ENCODE results near the gene C20orf202. TPM values are rescaled to one million over a fixed set of nuclear protein-coding genes. Genes with fewer than 3 reads are reported as not detected.
A peak's percentile ranks its signal among the peaks of the same experiment; 100 is the strongest.

C20orf202 gene
- total RNA-seq, 6 donors from 2014 or later = 0.55 to 1.7 (median 0.86) TPM; not detected in 2

- Histone ChIP-seq H3K36me3 (no peaks in the 10 kb centered on the region), H3K4me3 (no peak overlapping the region), H3K9me3 (no peaks in the 10 kb centered on the region), H3K4me1 (peaks cover 0 to 11% (median 11%) of the 10 kb centered on the region in 4 donors), H3K27me3 (no peaks in the 10 kb centered on the region), H3K27ac (peak overlapping the region; percentile 3 to 69 (median 50))
- 32 to 69% methylated on average over 5 of the region's 5 CpGs for WGBS, 2 donors
- ATAC-seq (ENCODE audit: low FRiP score in 2 of 2) (peak in 1 of 2 donors; percentile 61), DNase-seq (no peak)
- TF ChIP-seq EP300 (IDR thresholded peaks at IDR 0.05) (no peak), CTCF (IDR thresholded peaks at IDR 0.05) (peak in 1 of 6 experiments; percentile 17)
These were observed 859 bp downstream of the C20orf202 start for GRCh38 chr20:1204113-1204512.

DNA sequence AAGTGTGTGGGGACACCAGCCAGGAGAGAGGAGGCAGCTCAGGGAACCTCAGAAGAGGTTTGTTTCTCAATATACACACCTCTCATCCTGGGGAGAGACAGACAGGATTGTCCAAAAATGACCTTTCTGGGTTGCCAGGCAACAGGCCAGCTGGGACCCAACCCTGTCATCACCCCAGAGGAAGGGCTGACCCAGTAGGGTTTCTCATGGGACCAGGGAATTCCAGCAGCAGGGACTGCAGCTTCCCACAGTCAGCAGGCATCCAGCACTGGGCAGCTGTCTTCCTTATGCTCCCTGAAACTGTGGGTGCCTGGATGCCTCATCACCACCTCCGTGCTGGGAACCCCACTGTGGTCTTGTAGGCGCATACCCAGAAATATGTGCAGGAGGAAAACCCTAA, 1.3 kb downstream of the C20orf202 start:
- whole genome bisulfite sequencing, 2 donors = 68 to 79% methylated on average over 2 of the region's 2 CpGs
- TF ChIP-seq EP300 (IDR thresholded peaks at IDR 0.05) = peak in 2 of 4 donors; percentile 7 to 43
- peak in 1 of 4 donors; percentile 1 for TF ChIP-seq POLR2A (IDR thresholded peaks at IDR 0.05)
- TF ChIP-seq POLR2AphosphoS5 (IDR thresholded peaks at IDR 0.05) = peak; percentile 18 to 58
- peak in 1 of 6 experiments; percentile 1 for TF ChIP-seq CTCF (IDR thresholded peaks at IDR 0.05)
- Histone ChIP-seq H3K27me3 (no peaks in the 10 kb centered on the region), H3K4me3 (no peak overlapping the region), H3K36me3 (no peaks in the 10 kb centered on the region), H3K27ac (peak overlapping the region; percentile 38 to 69 (median 53)), H3K9me3 (no peaks in the 10 kb centered on the region), H3K4me1 (peaks cover 0 to 11% (median 10%) of the 10 kb centered on the region in 4 donors)
- peak in 1 of 2 donors; percentile 31 for ATAC-seq (ENCODE audit: low FRiP score in 2 of 2)
- DNase-seq = no peak

DNA sequence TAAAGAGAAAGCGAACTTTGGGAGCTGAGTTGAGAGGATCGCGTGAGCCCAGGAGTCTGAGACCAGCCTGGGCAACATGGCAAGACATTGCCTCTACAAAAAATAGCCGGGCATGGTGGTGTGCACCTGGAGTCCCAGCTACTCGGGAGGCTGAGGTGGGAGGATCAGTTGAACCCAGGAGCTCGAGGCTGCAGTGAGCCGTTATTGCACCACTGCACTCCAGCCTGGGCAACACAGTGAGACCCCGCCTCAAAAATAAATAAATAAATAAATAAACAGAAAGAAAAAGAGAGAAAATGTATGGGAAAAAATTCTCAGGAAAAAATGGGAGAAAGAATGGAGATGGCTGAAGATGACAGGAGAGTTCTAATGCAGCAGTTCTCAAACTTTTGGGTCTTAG, 2.5 kb downstream of the C20orf202 start:
- H3K9me3 ChIP-seq = no peaks in the 10 kb centered on the region
- no peaks in the 10 kb centered on the region for H3K36me3 ChIP-seq
- no peak for ATAC-seq (ENCODE audit: low FRiP score in 2 of 2)
- no peaks in the 10 kb centered on the region for H3K27me3 ChIP-seq
- 86 to 94% methylated on average over 8 of the region's 8 CpGs for WGBS, 2 donors
- TF ChIP-seq EP300 (IDR thresholded peaks at IDR 0.05) (no peak), POLR2A (IDR thresholded peaks at IDR 0.05) (no peak), POLR2AphosphoS5 (IDR thresholded peaks at IDR 0.05) (no peak), CTCF (IDR thresholded peaks at IDR 0.05) (no peak)
- no peak overlapping the region for H3K4me3 ChIP-seq
- peaks cover 0 to 7% (median 6%) of the 10 kb centered on the region in 4 donors for H3K4me1 ChIP-seq
- H3K27ac ChIP-seq = peak overlapping the region in 3 of 4 donors; percentile 27 to 33 (median 30)
- DNase-seq = no peak

GRCh38 chr20:1206366-1207148, 3.3 kb downstream of the C20orf202 start:
- ATAC-seq (ENCODE audit: low FRiP score in 2 of 2) (peak in 1 of 2 donors; percentile 42), DNase-seq (peak in 1 of 2 donors; percentile 74)
- H3K9me3 ChIP-seq = no peaks in the 10 kb centered on the region
- no peaks in the 10 kb centered on the region for H3K36me3 ChIP-seq
- H3K4me3 ChIP-seq = no peak overlapping the region
- H3K27ac ChIP-seq = peak overlapping the region in 3 of 4 donors; percentile 4 to 52 (median 27)
- peaks cover 0 to 7% (median 6%) of the 10 kb centered on the region in 4 donors for H3K4me1 ChIP-seq
- H3K27me3 ChIP-seq = no peaks in the 10 kb centered on the region
- TF ChIP-seq POLR2A (IDR thresholded peaks at IDR 0.05) (no peak), POLR2AphosphoS5 (IDR thresholded peaks at IDR 0.05) (no peak), CTCF (IDR thresholded peaks at IDR 0.05) (no peak), EP300 (IDR thresholded peaks at IDR 0.05) (no peak)
- 78 to 82% methylated on average over 14 to 19 of the region's 19 CpGs for WGBS, 2 donors
